ENCODE measurements around the gene EOLA2.
"Not testable (repeated sequence)": the region's sequence is repeated elsewhere in the genome, so short reads cannot be mapped to it uniquely, and the experiment has no call there.

EOLA2 gene

GRCh38 chrX:149938427-149938880 is at the start of gene EOLA2:
EOLA2 (minus strand) TSS chrX:149938491; CDS start chrX:149933874, 4,617 bp downstream.
- DNase-seq: peak; percentile 10 to 97 (median 90)

GRCh38 chrX:149987613-149988012 is 49.3 kb upstream of the EOLA2 start:
- no peak for DNase-seq

GRCh38 chrX:149984411-149984810 is 46.1 kb upstream of the EOLA2 start:
- no peak for DNase-seq

- no peak for DNase-seq
These were observed 44.0 kb upstream of the EOLA2 start for GRCh38 chrX:149982310-149982709.

- DNase-seq: no peak
These were observed 40.9 kb upstream of the EOLA2 start for GRCh38 chrX:149979126-149979644.

GRCh38 chrX:149962859-149963757 is 24.8 kb upstream of the EOLA2 start:
- peak in 48 of 56 donors; percentile 0 to 73 (median 18) for DNase-seq

- DNase-seq: no peak
These were observed 23.7 kb upstream of the EOLA2 start for GRCh38 chrX:149962010-149962409.

- DNase-seq: no peak
These were observed 23.3 kb upstream of the EOLA2 start for GRCh38 chrX:149961572-149961971.

GRCh38 chrX:149950681-149951080 is 12.4 kb upstream of the EOLA2 start:
- DNase-seq: peak in 3 of 56 donors; percentile 0 to 4 (median 1)

GRCh38 chrX:149949743-149950436 is 11.6 kb upstream of the EOLA2 start:
- no peak for DNase-seq

GRCh38 chrX:149948016-149948415 is 9.7 kb upstream of the EOLA2 start:
- no peak for DNase-seq

- DNase-seq: not testable (repeated sequence)
These were observed 8.6 kb upstream of the EOLA2 start for GRCh38 chrX:149946932-149947331.

GRCh38 chrX:149945820-149946219 is 7.5 kb upstream of the EOLA2 start:
- not testable (repeated sequence) for DNase-seq

GRCh38 chrX:149945087-149945670 is 6.9 kb upstream of the EOLA2 start:
- DNase-seq: not testable (repeated sequence)

- not testable (repeated sequence) for DNase-seq
These were observed 2.4 kb upstream of the EOLA2 start for GRCh38 chrX:149940674-149941024.

GRCh38 chrX:149939905-149940673 is 1.8 kb upstream of the EOLA2 start:
- peak; percentile 17 to 96 (median 87) for DNase-seq

- DNase-seq: peak in 4 of 56 donors; percentile 72 to 91 (median 85)
These were observed 1.3 kb upstream of the EOLA2 start for GRCh38 chrX:149939655-149939904.

GRCh38 chrX:149938881-149939654 is 777 bp upstream of the EOLA2 start:
- DNase-seq: peak; percentile 1 to 98 (median 91)

GRCh38 chrX:149937871-149938426 is 342 bp downstream of the EOLA2 start:
- peak in 4 of 56 donors; percentile 6 to 44 (median 8) for DNase-seq

- DNase-seq: not testable (repeated sequence)
These were observed 963 bp downstream of the EOLA2 start for GRCh38 chrX:149937328-149937727.

Measured in amygdala (tissue), 56 donors.